GM20000 (cell line): Measurements from ENCODE around the gene PI4KA.
"Not testable (repeated sequence)": the region's sequence is repeated elsewhere in the genome, so short reads cannot be mapped to it uniquely, and the experiment has no call there.

Source experiments
- DNase-seq: peaks from one replicate; pipeline ENCODE4 v3.0.0; 2012; ENCODE audit warnings: low spot score
- TF ChIP-seq, protein P1 (sequence below): IDR thresholded peaks from 2 replicates; pipeline ENCODE4 v1.5.1; 2012; ENCODE audit warnings: mild to moderate bottlenecking, control low read depth; ENCODE audit errors: extremely low read depth, missing control alignments

Gene PI4KA

DNA sequence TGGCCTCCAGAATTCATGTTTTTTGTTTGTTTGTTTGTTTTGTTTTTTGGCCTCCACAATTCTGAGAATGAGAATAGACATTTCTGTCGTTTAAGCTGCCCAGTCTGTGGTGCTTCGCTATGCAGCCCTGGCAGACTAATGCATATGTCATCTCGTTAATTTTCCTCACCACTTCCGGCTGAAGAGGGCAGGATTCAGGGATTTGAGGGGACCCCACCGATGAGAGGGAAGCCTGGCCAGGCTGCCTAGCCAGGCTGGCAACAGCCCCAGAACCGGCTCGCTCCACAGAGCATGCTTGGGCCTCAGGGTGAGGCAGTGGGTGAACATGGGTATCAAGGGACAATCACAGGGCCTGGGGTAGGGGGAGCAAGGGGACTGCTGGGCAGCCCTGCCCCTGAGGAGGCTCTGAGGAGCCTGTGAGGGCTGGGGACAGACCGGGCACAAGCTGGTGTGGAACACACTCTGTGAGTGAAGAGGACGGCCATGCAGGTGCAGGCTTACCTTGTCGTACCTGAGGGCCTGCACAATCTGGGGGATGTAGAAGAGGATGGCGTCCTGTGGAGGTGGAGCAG, 132.5 kb downstream of the PI4KA start:
- TF ChIP-seq, protein P1, sequence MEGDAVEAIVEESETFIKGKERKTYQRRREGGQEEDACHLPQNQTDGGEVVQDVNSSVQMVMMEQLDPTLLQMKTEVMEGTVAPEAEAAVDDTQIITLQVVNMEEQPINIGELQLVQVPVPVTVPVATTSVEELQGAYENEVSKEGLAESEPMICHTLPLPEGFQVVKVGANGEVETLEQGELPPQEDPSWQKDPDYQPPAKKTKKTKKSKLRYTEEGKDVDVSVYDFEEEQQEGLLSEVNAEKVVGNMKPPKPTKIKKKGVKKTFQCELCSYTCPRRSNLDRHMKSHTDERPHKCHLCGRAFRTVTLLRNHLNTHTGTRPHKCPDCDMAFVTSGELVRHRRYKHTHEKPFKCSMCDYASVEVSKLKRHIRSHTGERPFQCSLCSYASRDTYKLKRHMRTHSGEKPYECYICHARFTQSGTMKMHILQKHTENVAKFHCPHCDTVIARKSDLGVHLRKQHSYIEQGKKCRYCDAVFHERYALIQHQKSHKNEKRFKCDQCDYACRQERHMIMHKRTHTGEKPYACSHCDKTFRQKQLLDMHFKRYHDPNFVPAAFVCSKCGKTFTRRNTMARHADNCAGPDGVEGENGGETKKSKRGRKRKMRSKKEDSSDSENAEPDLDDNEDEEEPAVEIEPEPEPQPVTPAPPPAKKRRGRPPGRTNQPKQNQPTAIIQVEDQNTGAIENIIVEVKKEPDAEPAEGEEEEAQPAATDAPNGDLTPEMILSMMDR: no peak
- DNase-seq: no peak

DNA sequence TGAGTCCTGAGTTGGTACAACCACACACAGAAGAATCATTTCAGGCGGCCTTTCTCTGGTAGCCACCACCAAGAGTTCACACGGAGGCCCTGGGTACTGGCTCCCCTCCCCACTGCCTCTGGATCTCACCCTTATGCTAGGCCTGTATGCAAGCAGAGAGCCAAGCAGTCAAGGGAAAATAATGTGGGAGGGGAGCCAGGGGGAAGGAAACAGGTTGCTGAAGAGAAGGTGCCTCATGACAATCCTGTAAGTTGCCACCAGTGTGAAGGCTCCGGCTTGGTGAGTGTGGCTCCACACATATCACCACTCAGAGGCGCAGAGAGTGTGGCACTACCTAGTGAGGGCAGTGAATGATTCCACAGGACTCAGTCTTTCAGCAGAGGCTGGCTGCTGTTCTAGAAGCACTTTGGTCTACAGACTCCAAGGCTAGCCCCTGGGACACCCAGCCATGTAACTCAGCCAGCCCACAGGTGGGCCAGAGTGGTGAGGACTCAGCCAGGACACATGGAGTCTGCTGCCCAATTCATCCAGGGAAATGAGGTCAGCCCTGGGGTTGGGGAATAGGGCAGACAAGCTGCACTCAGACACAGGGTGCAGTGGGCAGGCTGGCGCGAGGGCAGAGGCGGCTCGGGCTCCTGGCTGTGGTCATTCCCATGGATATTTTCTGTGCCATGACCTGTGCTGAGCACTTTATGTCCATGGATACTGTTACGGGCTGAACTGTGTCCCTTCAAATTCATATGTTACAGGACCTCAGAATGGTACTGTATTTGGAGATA, 133.7 kb downstream of the PI4KA start:
- TF ChIP-seq, protein P1: no peak
- DNase-seq: no peak

DNA sequence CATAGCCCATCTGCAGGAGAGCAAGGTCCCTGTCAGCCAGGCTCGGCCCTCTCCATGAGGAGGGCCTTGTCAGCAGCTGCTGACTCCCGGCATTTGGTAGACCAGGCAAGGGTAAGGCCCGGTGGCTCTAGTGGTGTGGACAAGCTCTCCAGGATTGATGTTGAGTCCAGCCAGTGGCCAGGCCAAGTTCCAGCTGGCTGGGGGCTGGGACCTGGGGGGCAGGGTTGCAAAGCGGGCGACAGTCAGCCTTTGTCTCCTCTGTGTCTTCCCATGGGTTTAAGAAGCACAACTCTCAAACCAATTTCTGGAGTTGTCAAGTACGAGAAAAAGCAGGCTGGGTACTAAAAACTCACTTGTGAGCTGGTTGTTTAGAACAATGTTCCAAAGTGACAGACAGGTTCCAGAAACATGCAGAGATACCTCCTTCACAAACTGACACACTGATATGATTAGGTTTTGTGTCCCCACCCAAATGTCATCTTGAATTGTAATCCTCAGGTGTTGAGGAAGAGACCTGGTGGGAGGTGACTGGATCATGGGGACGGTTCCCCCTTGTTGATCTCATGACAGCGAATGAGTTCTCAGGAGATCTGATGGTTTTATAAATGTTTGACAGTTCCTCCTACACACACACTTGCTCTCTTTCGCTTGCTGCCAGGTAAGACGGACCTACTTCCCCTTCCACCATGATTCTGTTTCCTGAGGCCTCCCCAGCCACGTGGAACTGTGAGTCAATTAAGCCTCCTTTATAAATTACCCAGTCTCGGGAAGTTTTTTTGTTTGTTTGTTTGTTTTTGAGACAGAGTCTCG, 137.0 kb downstream of the PI4KA start:
- no peak for DNase-seq
- TF ChIP-seq, protein P1: no peak

DNA sequence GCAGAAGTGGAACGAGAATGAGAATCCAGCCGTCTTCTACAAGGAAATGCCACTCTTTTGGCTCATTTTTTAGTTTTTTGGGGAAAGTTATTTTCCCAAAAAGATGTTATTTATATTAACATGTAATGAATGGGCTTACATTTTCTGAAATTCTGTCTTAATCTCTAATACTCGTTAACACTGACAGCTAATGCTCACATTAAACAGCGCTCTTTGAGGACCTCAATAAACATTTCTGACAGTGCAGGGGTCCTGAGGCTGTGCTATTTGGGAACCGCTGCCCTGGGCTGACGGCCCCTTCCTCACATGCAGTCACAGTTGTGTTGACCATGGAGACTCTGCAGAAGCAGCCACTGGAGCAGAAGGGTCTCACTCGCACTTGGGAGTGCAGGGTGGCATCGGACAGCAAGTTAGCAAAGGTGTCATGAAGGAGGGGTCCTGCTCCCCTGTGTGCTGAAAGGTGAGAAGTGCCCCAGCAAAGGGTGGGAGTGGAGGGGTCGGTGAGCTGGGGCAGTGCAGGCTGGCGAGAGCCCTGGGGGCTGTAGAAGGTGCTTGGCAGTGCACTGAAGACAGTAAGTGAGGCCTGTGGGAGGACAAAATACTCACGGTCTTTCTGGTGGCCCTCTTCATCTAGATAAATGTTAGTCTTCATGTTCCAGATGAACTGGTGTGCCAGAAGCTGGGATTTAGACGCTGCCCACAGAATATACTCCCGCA, 137.8 kb downstream of the PI4KA start:
- TF ChIP-seq, protein P1: no peak
- no peak for DNase-seq

DNA sequence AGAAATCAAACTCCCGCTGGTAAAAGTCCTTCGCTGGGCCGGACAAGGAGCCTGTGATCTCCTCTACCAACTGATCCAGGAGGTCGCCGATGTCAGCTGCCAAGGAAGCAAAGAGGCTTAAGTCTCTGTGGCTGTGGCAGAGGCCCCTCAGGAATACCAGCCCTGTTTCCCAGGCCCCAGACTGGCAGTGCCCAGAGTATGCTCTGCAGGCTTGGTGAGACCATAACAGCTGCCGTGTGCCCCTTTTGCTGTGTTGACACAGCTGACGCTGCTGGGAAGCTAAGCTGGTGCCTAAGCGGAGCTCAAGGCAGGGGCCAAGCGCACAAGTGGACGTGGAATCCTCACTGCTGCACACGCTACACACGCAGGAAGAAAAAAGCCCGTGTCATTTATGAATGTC, 139.9 kb downstream of the PI4KA start:
- not testable (repeated sequence) for DNase-seq

DNA sequence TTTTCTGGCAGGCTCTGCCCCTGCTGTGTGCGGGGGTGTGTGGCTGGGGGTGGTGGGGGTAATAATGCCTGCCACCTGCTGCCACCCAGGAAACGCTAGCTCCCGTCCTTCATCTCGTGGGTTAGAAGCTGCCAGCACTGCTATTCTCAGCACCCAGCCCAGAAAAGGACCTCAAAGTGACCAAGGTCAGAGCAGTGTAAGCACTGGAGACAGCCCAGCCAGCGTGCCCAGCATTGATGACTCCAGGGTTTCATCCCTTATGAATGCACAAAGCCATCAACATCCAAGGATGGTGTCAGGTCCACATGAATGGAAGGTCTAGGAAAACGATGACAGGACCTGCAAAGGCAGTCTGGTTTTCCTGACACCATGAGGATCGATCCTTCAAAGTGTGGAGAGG, 140.6 kb downstream of the PI4KA start:
- not testable (repeated sequence) for DNase-seq

DNA sequence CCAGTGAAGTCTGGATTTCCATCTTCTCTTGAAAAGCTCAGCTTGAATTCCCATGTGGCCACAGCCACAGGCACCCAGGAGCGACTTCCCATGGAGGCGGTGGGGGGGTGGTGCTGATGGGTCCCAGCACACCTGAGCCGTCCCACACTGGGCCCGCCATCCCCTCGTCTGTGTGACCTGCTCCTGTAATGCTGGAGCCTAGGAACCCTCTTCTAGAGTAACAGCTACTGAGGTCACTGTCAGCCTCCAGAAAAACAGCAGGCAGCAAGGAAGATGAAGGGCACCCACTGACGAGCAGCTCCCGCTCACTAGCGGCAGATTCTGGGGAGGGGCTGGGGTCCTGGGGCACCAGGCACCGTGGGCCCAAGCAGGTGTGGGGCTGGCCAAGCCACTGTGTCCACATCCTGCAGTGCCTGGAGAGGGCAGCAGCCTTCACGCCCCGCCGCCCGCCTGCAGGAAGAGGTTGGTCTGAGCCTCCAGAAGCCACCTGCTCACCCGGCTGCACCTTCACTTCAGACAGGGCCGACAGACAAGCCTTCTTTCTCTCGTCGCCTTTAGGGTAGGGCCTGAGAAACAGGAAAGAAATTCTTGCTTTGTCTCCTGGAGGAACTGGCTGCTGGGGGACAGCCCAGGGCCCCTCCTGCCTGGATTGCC, 141.3 kb downstream of the PI4KA start:
- DNase-seq: not testable (repeated sequence)

DNA sequence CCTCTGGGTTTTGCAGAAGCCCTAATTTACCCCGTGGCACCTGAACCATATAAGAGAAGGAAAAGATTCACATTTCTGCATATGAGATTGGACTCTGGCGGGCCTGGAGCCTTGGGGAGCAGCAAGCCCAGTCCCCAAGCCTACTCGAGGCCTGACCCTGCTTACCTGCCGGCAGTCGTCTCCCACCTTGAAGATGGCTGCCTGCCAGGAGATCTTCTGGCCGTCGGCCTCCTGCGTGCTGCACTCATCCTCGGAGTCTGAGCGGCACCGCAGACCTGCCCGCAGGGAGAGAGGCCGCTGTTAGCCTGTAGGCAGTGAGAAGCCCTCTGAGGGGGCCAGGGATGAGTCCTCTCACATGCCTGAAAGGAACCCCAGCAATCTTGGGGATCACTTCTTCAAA, 145.5 kb downstream of the PI4KA start:
- DNase-seq: not testable (repeated sequence)

DNA sequence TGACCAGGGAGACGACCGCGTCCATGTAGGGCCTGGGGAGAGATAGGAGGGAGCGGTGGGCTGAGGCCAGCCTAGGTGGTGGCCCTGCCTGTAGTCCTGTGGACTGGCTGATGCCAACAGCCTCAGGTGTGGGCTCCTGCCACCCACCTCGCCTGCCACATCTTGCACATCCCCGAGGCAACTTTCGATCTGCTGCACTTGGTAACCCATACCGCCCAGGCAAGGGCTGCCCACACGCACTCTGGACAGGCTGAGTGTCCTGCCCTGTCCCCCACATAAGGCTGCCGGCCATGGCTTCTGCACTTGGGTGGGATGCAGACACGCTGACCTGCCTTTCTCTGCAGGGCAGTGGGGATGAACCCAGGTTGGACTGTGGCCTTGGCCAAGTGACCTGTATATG, 148.6 kb downstream of the PI4KA start:
- DNase-seq: not testable (repeated sequence)

DNA sequence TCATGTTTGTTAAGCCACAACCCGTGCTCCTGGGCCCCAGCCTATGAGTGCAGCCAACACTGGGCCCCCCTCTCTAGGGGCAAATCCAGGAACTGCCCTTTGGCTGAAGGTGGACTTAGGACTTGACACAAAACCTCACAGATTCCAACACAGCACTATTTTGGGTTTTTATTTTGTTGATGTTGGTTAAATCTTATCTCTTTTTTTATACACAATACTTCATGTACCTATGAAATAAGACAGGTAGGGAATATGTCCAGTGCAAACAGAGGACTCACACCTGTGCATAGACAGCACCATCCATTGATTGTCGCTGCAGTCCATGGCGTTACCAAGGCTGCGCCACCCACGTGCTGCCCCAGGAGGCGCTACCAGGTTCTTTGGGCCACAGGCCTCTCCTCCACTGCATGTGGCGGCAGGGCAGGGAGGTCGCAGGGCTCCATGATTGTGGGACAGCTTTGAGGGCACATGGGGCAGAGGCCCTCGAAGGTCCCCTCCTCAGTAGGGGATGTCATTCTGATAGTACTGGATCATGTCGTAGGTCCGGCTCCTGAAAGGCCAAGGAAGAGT, 151.0 kb downstream of the PI4KA start:
- not testable (repeated sequence) for DNase-seq

DNA sequence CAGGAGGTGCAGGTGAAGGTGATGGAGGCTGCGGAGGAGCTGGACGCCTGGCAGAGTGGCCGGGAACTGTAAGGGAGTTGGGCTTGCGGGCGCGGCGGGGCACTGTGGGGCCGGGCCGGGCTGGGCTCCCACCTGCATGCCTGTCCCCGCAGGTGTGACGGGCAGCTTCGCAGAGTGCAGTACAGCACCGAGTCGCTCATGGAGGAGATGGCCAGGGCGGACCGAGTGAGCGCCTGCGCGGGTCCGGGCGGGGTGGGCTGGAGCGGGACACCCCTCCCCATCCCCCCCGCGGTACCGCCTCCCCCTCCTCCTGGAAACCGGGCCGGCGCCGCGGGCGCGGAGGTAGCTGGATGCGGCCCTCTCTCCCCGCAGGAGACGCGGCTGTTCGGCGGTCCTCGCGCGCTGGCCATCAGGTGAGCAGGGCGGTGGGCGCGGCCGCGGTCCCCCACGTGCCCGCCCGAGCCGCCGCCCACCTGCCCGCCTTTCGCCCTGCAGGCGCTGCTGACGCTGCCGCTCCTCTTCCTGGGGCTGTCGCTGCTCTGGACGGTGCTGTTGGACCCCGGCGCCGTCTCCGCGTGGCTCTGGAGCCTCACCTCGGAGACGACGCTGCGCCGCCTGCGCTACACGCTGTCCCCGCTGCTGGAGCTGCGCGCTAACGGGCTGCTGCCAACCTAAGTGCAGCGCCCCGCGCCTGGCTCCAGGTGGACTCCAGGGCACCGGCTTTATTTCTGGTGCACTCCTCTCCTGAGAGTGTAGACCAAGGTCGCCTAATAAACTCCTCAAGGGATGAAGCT, 154.6 kb downstream of the PI4KA start:
- not testable (repeated sequence) for DNase-seq

DNA sequence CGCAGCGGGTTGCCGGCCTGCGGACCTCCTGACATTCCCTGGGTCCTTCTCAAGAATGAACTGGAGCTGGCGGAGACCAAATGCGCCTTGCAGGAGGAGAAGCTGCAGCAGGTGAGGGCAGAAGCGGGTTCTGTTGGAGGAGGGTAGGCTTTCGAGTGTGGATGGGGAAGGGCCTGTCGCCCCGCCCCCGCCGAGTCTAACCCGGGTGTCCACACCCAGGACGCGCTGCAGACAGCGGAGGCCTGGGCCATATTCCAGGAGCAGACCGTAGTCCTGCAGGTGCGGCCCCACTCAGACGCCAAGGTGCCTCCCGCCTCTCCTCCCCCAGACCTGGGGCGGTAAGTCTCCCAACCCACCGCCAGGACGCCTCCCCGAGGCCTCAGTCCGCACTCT, 155.2 kb downstream of the PI4KA start:
- not testable (repeated sequence) for DNase-seq
